ENCODE measurements around the gene EFNA4. TPM values are rescaled to one million over a fixed set of nuclear protein-coding genes. Genes with fewer than 3 reads are reported as not detected.
A peak's percentile ranks its signal among the peaks of the same experiment; 100 is the strongest.

Gene EFNA4
- polyA plus RNA-seq, 1 donor, result 36.0 TPM

DNA sequence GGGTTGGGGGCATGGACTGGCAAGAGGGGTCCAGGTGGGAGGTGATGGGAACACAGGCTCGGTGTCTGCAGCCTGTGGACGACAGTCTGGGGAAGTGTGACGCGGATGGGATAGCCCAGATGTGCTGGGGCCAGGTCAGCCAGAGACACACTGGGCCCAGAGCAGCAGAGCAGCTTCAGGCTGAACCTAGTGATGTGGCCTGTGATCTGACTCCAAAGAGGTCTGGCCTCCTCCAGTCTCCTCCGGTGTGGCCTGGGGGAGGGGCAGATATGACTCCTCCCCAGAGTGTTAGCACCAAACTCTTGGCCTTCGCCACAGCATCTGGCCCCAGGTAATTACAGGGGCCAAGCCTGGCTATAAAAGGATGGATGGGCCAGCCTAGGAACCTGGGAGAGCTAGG, 28.6 kb downstream of the EFNA4 start:
- Histone ChIP-seq H3K27me3 (ENCODE audit: control insufficient read depth, insufficient read depth, low read length) (no peaks in the 10 kb centered on the region), H3K4me3 (ENCODE audit: low read length) (no peak overlapping the region), H3K4me1 (ENCODE audit: control insufficient read depth, insufficient read depth, low read length) (peaks cover 17% of the 10 kb centered on the region), H3K27ac (ENCODE audit: low read length) (no peak overlapping the region), H3K36me3 (ENCODE audit: control insufficient read depth, insufficient read depth, low read length) (no peaks in the 10 kb centered on the region), H3K9me3 (ENCODE audit: control insufficient read depth, low read depth, low read length) (no peaks in the 10 kb centered on the region)
- DNase-seq, result no peak
- no CpG with 5 or more reads among the region's 6 CpGs for WGBS (ENCODE audit: insufficient coverage, low lambda C conversion rate)

DNA sequence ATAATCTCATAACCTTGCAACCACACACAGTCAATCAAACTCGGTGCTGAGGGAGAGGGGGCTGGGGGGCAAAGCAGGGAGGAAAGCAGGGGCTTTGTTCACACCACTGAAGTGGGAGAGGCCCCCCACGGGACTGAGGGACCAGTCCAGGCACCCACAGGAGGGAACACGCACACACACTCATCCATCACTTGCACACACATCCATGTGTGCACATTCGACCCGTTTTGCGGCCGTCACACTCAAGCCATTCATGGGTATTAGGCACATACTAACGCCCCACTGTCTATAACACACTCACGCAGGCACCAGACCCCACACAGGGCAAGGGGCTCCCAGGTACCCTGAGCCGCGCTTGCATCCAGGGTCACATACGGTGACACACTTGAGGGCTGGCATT, 29.1 kb downstream of the EFNA4 start:
- no CpG with 5 or more reads among the region's 12 CpGs for WGBS (ENCODE audit: insufficient coverage, low lambda C conversion rate)
- Histone ChIP-seq H3K36me3 (ENCODE audit: control insufficient read depth, insufficient read depth, low read length) (no peaks in the 10 kb centered on the region), H3K27me3 (ENCODE audit: control insufficient read depth, insufficient read depth, low read length) (no peaks in the 10 kb centered on the region), H3K4me1 (ENCODE audit: control insufficient read depth, insufficient read depth, low read length) (peaks cover 17% of the 10 kb centered on the region), H3K27ac (ENCODE audit: low read length) (no peak overlapping the region), H3K9me3 (ENCODE audit: control insufficient read depth, low read depth, low read length) (no peaks in the 10 kb centered on the region), H3K4me3 (ENCODE audit: low read length) (no peak overlapping the region)
- DNase-seq, result no peak

DNA sequence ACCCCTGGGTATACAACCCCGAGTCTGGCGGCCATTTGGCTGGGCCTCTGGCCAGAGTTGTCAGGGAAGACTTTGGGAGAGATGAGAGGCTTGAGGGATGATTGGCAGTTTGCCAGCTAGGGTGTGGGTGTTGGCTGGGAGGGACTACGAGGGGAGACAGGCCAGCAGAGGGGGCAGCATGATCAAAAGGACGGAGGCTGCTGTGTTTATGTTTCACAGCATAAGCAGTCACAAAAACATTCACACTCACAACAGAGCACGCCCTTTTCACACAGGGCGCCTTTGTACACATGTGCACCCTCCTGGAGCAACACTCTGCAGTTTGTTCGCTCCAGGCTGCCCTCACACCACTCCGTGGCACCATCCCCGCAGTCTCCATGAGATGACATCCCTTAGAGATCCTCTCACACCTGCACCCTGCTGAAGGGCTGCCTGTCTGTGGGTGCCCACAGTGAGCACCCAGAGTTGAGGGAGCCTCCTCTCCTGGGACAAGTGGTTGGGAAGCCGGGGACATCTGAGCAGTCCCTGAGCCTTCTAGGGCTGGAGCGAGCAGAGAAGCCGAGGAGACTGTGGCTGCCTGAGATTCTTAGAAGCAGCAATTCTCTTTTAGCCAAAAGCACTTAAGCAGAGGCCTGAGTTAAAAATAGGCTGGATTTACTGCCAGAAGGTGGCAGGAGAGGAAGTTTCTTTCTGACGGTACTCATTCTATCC, 30.5 kb downstream of the EFNA4 start:
- no peak overlapping the region for H3K4me3 ChIP-seq (ENCODE audit: low read length)
- H3K36me3 ChIP-seq (ENCODE audit: control insufficient read depth, insufficient read depth, low read length), result no peaks in the 10 kb centered on the region
- no peaks in the 10 kb centered on the region for H3K9me3 ChIP-seq (ENCODE audit: control insufficient read depth, low read depth, low read length)
- H3K4me1 ChIP-seq (ENCODE audit: control insufficient read depth, insufficient read depth, low read length), result peaks cover 17% of the 10 kb centered on the region
- H3K27ac ChIP-seq (ENCODE audit: low read length), result peak overlapping the region; percentile 30
- WGBS (ENCODE audit: insufficient coverage, low lambda C conversion rate), result no CpG with 5 or more reads among the region's 13 CpGs
- H3K27me3 ChIP-seq (ENCODE audit: control insufficient read depth, insufficient read depth, low read length), result no peaks in the 10 kb centered on the region
- peak in 1 of 2 donors; percentile 48 for DNase-seq

DNA sequence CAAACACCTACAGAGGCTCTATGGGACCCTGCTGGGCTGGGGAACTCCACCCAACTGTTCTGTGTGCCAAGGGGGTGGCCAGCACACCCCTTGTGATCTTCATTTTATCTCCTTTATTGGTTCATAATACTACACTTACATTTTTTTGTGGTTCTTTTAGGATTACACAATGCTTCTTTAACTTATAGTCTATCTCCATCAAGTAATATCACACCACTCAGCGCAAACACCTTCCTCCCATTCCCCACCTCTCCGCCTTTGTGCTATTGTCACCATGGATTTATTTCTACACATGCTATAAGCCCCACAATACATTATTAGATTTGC, 31.0 kb downstream of the EFNA4 start:
- Histone ChIP-seq H3K27ac (ENCODE audit: low read length) (no peak overlapping the region), H3K4me1 (ENCODE audit: control insufficient read depth, insufficient read depth, low read length) (peaks cover 17% of the 10 kb centered on the region), H3K36me3 (ENCODE audit: control insufficient read depth, insufficient read depth, low read length) (no peaks in the 10 kb centered on the region), H3K27me3 (ENCODE audit: control insufficient read depth, insufficient read depth, low read length) (no peaks in the 10 kb centered on the region), H3K9me3 (ENCODE audit: control insufficient read depth, low read depth, low read length) (no peaks in the 10 kb centered on the region), H3K4me3 (ENCODE audit: low read length) (no peak overlapping the region)
- WGBS (ENCODE audit: insufficient coverage, low lambda C conversion rate), result no CpG with 5 or more reads among the region's 2 CpGs
- no peak for DNase-seq

DNA sequence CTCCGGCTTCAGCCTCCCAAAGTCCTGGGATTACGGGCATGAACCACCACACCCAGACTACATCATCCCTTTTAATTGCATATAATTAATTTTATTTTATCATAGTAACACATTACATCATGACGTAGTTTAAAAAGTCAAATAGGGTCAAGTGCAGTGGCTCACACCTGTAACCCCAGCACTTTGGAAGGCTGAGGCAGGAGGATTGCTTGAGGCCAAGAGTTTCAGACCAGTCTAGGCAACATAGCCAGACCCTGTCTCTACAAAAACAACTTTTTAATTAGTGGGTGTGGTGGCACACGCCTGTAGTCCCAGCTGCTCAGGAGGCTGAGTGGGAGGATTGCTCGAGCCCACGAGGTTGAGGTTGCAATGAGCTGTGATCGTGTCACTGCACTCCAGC, 35.8 kb downstream of the EFNA4 start:
- DNase-seq, result no peak
- H3K27me3 ChIP-seq (ENCODE audit: control insufficient read depth, insufficient read depth, low read length), result no peaks in the 10 kb centered on the region
- H3K9me3 ChIP-seq (ENCODE audit: control insufficient read depth, low read depth, low read length), result no peaks in the 10 kb centered on the region
- no peaks in the 10 kb centered on the region for H3K36me3 ChIP-seq (ENCODE audit: control insufficient read depth, insufficient read depth, low read length)
- peaks cover 6% of the 10 kb centered on the region for H3K4me1 ChIP-seq (ENCODE audit: control insufficient read depth, insufficient read depth, low read length)
- no peak overlapping the region for H3K4me3 ChIP-seq (ENCODE audit: low read length)
- WGBS (ENCODE audit: insufficient coverage, low lambda C conversion rate), result 86% methylated on average over 1 of the region's 7 CpGs
- H3K27ac ChIP-seq (ENCODE audit: low read length), result no peak overlapping the region

DNA sequence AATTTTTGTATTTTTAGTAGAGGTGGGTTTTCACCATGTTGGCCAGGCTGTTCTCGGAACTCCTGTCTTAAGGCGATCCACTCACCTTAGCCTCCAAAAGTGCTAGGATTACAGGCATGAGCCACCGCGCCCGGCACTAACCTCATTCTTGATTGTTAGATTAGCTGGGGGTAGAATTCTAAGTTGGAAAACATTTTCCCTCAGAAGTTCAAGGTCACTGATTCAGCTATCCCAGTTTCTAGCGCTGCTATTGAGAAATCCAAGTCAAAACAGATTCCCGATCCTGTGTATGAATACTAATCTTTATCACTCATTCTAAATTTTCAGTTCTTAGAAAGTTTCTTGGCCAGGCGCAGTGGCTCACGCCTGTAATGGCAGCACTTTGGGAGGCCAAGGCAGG, 39.8 kb downstream of the EFNA4 start:
- H3K27ac ChIP-seq (ENCODE audit: low read length), result no peak overlapping the region
- no peak overlapping the region for H3K4me3 ChIP-seq (ENCODE audit: low read length)
- no peak for DNase-seq
- 0% methylated on average over 1 of the region's 9 CpGs for WGBS (ENCODE audit: insufficient coverage, low lambda C conversion rate)
- no peaks in the 10 kb centered on the region for H3K9me3 ChIP-seq (ENCODE audit: control insufficient read depth, low read depth, low read length)
- H3K4me1 ChIP-seq (ENCODE audit: control insufficient read depth, insufficient read depth, low read length), result peaks cover 33% of the 10 kb centered on the region
- no peaks in the 10 kb centered on the region for H3K27me3 ChIP-seq (ENCODE audit: control insufficient read depth, insufficient read depth, low read length)
- H3K36me3 ChIP-seq (ENCODE audit: control insufficient read depth, insufficient read depth, low read length), result no peaks in the 10 kb centered on the region

DNA sequence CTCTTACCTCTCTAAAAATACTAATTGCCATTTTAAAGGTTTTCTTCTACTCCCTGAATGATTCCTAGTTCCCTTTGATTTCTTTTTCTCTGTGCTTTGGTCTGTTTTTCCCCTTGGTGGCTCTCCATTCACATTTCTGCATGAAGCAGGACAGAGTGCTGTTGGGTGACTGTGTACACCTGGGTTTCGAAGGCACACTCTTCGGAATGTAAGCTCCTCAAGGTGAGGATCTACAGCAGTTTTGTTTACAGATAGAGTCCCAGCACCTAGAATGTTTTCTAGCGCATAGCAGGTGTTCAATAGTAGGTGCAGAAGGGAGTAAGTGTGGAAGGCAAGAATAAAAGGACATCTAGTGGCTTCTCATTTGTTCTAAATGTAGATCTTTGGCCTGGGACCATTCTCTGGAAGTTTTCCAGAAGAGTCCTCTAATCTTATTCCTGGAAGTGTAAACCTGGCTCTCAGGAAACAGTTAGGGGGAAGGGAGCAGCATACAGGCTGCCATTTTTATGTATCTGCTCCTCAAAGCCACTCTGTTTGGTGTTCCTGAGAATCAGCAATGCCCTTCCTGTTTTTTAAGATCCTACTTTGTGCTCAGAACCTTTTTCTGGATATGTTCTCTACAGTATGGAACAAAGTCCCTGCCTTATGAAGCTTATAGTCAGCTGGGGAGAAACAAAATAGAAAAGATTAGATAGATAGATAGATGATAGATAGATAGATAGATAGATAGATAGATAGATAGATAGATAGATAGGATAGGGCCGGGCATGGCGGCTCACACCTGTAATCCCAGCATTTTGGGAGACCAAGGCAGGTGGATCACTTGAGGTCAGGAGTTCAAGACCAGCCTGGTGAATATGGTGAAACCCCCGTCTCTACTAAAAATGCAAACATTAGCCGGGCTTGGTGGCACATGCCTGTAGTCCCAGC, 41.3 kb downstream of the EFNA4 start:
- peak overlapping the region; percentile 22 for H3K27ac ChIP-seq (ENCODE audit: low read length)
- peak in 1 of 2 donors; percentile 54 for DNase-seq
- H3K4me1 ChIP-seq (ENCODE audit: control insufficient read depth, insufficient read depth, low read length), result peaks cover 35% of the 10 kb centered on the region
- no peak overlapping the region for H3K4me3 ChIP-seq (ENCODE audit: low read length)
- 80% methylated on average over 1 of the region's 7 CpGs for WGBS (ENCODE audit: insufficient coverage, low lambda C conversion rate)
- H3K27me3 ChIP-seq (ENCODE audit: control insufficient read depth, insufficient read depth, low read length), result no peaks in the 10 kb centered on the region
- no peaks in the 10 kb centered on the region for H3K36me3 ChIP-seq (ENCODE audit: control insufficient read depth, insufficient read depth, low read length)
- no peaks in the 10 kb centered on the region for H3K9me3 ChIP-seq (ENCODE audit: control insufficient read depth, low read depth, low read length)

DNA sequence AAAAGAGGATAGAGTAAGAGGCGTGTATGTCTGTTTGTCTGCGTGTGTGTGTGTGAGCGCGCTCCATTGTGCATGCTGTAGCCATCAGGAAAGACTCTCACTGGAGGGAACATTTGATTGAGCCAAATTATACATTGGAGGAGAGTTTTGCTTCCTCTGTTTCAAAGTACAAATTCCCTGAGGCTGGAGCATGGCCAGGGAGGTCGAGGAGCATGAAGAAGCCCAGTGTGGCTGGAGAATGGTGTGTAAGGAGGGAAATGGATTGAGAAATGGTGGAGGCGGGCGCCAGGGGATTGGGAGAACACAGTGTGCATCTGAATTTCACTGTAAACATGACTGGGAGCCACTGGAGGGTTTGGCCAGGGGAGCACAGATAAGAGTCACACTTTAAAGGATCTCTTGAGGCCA, 42.1 kb downstream of the EFNA4 start:
- Histone ChIP-seq H3K27ac (ENCODE audit: low read length) (peak overlapping the region; percentile 22), H3K4me1 (ENCODE audit: control insufficient read depth, insufficient read depth, low read length) (peaks cover 35% of the 10 kb centered on the region), H3K9me3 (ENCODE audit: control insufficient read depth, low read depth, low read length) (no peaks in the 10 kb centered on the region), H3K36me3 (ENCODE audit: control insufficient read depth, insufficient read depth, low read length) (no peaks in the 10 kb centered on the region), H3K4me3 (ENCODE audit: low read length) (no peak overlapping the region), H3K27me3 (ENCODE audit: control insufficient read depth, insufficient read depth, low read length) (no peaks in the 10 kb centered on the region)
- no CpG with 5 or more reads among the region's 7 CpGs for WGBS (ENCODE audit: insufficient coverage, low lambda C conversion rate)
- peak in 1 of 2 donors; percentile 50 for DNase-seq

DNA sequence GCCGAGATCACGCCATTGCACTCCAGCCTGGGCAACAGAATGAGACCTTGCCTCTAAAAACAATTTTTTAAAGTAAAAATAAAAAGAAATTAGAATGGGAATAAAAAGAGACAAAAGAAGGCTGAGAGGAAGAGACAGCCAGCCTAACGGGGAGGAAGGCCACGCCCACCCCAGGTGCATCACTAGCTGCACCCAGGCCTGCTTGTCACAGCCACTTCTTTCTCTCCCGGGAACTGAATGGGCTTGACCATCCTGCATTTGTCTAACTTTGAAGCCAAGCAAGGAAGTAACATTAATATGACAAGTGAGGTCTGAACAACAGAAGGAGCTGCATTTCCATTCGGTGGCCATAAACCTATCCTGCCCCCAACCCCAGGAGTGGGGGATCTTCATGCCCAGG, 43.3 kb downstream of the EFNA4 start:
- 58% methylated on average over 2 of the region's 6 CpGs for WGBS (ENCODE audit: insufficient coverage, low lambda C conversion rate)
- Histone ChIP-seq H3K4me3 (ENCODE audit: low read length) (no peak overlapping the region), H3K27me3 (ENCODE audit: control insufficient read depth, insufficient read depth, low read length) (no peaks in the 10 kb centered on the region), H3K4me1 (ENCODE audit: control insufficient read depth, insufficient read depth, low read length) (peaks cover 35% of the 10 kb centered on the region), H3K9me3 (ENCODE audit: control insufficient read depth, low read depth, low read length) (no peaks in the 10 kb centered on the region), H3K36me3 (ENCODE audit: control insufficient read depth, insufficient read depth, low read length) (no peaks in the 10 kb centered on the region), H3K27ac (ENCODE audit: low read length) (peak overlapping the region; percentile 93)
- DNase-seq, result no peak

DNA sequence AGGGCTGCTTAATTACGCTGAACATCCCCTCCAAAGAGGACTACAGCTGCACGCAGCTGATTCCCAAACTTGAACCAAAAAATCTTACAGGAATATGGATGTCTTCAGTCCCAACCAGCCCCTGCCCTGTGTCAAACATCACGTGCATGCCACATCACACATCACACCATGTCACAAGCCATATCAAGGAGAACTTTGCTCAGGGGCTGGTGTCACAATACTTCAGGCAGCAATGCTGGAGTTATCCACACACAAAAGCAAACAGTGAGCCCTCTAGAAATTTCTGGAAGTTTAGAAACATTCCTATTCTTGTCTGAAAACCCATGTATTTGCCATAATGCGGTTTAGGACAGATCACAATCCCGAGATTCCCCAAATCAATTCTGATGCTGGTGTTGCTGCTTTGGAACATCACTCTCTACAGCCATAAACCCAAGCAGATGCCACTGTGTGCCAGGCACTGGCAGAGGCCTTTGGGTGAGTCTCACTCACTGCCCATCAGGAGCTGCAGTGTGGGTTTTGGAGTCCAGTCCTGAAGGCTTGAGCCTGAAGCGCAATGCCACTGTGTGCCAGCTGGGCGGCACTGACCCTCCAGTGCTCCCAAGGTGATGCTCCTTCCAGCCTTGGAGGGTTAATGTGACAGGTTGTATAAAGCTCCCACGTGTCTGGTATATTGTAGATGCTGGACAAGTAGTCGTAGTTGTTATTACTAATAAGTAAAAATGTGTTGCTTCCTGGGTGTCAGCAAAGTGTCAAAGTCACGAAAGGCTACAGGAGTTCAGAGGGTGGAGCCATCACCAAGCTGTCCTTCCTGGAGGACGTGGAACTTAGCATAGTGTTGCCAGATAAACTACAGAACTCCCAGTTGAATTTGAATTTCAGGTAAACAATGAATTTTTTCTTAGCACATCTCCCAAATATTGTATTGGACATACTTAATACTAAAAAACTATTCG, 44.0 kb downstream of the EFNA4 start:
- Histone ChIP-seq H3K27ac (ENCODE audit: low read length) (peak overlapping the region; percentile 93), H3K4me1 (ENCODE audit: control insufficient read depth, insufficient read depth, low read length) (peaks cover 32% of the 10 kb centered on the region), H3K4me3 (ENCODE audit: low read length) (no peak overlapping the region), H3K9me3 (ENCODE audit: control insufficient read depth, low read depth, low read length) (no peaks in the 10 kb centered on the region), H3K27me3 (ENCODE audit: control insufficient read depth, insufficient read depth, low read length) (no peaks in the 10 kb centered on the region), H3K36me3 (ENCODE audit: control insufficient read depth, insufficient read depth, low read length) (no peaks in the 10 kb centered on the region)
- WGBS (ENCODE audit: insufficient coverage, low lambda C conversion rate), result 100% methylated on average over 1 of the region's 12 CpGs
- peak; percentile 89 to 93 for DNase-seq
